DND-41 (cell line): Measurements from ENCODE around the gene PDF.

ENCODE experiments used
- ATAC-seq: fragments of 200-7000 bp; cut with Tn5 transposase; 3 replicates; pipeline ENCODE4 v1.9.1; 2021; ENCODE audit warnings: low read depth; ENCODE audit not compliant: insufficient read depth
- DNase-seq: peaks from one replicate; pipeline ENCODE4 v3.0.0-alpha.2; 2020
- H2AFZ ChIP-seq: 2 replicates; pipeline ENCODE4 v1.6.0; 2012; ENCODE audit warnings: low read depth, low read length
- H3K27ac ChIP-seq: 2 replicates; pipeline ENCODE4 v1.5.1; 2012; ENCODE audit warnings: low read length, inconsistent platforms
- H3K27me3 ChIP-seq: fragments of 200-600 bp; sonication (generic); 2 replicates; pipeline ENCODE4 v1.6.0; 2012; ENCODE audit warnings: low read length, mild to moderate bottlenecking, inconsistent platforms; ENCODE audit not compliant: insufficient read depth, poor library complexity
- H3K36me3 ChIP-seq: 2 replicates; pipeline ENCODE4 v1.5.1; 2012; ENCODE audit warnings: low read length, inconsistent platforms; ENCODE audit not compliant: insufficient read depth
- H3K4me1 ChIP-seq: 2 replicates; pipeline ENCODE4 v1.5.1; 2012; ENCODE audit warnings: mild to moderate bottlenecking, low read length; ENCODE audit not compliant: insufficient read depth
- H3K4me2 ChIP-seq: 2 replicates; pipeline ENCODE4 v1.6.0; 2012; ENCODE audit warnings: mild to moderate bottlenecking, moderate library complexity, low read length, inconsistent platforms; ENCODE audit not compliant: insufficient read depth
- H3K4me3 ChIP-seq, 2 experiments: fragments of 200-600 bp in 1 of 2; shearing (Covaris generic) in 1 of 2; 2 replicates each; pipeline ENCODE4 v1.5.1; 2012 to 2016; ENCODE audit warnings: inconsistent platforms in 2 of 2, low read length in 2 of 2, mild to moderate bottlenecking in 2 of 2, low read depth in 1 of 2, moderate library complexity in 1 of 2
- H3K79me2 ChIP-seq: 2 replicates; pipeline ENCODE4 v1.6.0; 2012; ENCODE audit warnings: low read length, inconsistent platforms; ENCODE audit not compliant: insufficient read depth
- H3K9ac ChIP-seq: 2 replicates; pipeline ENCODE4 v1.6.0; 2012; ENCODE audit warnings: low read depth, mild to moderate bottlenecking, inconsistent platforms, low read length, moderate library complexity
- H3K9me3 ChIP-seq: 2 replicates; pipeline ENCODE4 v1.5.1; 2012; ENCODE audit warnings: low read length, moderate library complexity, mild to moderate bottlenecking, inconsistent platforms; ENCODE audit not compliant: insufficient read depth, severe bottlenecking
- H4K20me1 ChIP-seq: 2 replicates; pipeline ENCODE4 v1.6.0; 2012; ENCODE audit warnings: low read length; ENCODE audit not compliant: insufficient read depth
- EZH2 ChIP-seq: IDR thresholded peaks from 3 replicates; pipeline ENCODE4 v1.6.1; 2012; ENCODE audit warnings: borderline replicate concordance, low read depth, mild to moderate bottlenecking, moderate library complexity, low read length, inconsistent platforms; ENCODE audit not compliant: severe bottlenecking
- TF ChIP-seq, protein P1 (sequence below): IDR thresholded peaks from 2 replicates; pipeline ENCODE4 v1.5.1; 2012; ENCODE audit warnings: borderline replicate concordance, low read length, moderate library complexity, mild to moderate bottlenecking; ENCODE audit not compliant: poor library complexity, severe bottlenecking; ENCODE audit errors: extremely low read depth

Gene PDF

DNA sequence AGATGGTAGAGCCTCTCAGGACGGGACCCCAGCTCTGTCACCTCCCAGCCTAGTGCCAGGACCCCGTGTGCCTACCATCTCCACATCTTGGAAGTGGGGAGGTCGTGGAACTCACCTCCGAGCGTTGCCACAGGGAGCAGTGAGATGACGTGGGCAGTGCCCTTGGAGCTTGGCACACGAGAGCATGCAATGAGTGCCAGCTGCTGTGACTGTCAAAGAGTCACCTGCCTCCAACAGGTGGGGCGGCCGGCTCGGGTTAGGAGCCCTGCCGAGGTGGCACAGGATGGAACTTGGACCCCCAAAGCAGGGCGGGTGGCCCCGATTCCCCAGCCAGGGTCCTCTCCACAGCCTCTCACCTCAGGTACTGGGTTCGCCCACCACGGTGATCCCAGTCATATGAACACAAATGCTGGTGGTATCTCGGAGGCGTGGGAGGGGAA, 13.8 kb downstream of the PDF start:
- Histone ChIP-seq H2AFZ (no peak overlapping the region), H4K20me1 (peaks cover 78% of the 10 kb centered on the region), H3K4me2 (no peak overlapping the region), H3K9me3 (no peaks in the 10 kb centered on the region), H3K27me3 (no peaks in the 10 kb centered on the region), H3K9ac (no peak overlapping the region), H3K27ac (no peak overlapping the region), H3K79me2 (peaks cover 80% of the 10 kb centered on the region), H3K4me1 (peaks cover 19% of the 10 kb centered on the region), H3K4me3 (no peak overlapping the region), H3K36me3 (peaks cover 82% of the 10 kb centered on the region)
- TF ChIP-seq EZH2: no peak
- TF ChIP-seq, protein P1, sequence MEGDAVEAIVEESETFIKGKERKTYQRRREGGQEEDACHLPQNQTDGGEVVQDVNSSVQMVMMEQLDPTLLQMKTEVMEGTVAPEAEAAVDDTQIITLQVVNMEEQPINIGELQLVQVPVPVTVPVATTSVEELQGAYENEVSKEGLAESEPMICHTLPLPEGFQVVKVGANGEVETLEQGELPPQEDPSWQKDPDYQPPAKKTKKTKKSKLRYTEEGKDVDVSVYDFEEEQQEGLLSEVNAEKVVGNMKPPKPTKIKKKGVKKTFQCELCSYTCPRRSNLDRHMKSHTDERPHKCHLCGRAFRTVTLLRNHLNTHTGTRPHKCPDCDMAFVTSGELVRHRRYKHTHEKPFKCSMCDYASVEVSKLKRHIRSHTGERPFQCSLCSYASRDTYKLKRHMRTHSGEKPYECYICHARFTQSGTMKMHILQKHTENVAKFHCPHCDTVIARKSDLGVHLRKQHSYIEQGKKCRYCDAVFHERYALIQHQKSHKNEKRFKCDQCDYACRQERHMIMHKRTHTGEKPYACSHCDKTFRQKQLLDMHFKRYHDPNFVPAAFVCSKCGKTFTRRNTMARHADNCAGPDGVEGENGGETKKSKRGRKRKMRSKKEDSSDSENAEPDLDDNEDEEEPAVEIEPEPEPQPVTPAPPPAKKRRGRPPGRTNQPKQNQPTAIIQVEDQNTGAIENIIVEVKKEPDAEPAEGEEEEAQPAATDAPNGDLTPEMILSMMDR: no peak
- DNase-seq (no peak), ATAC-seq (no peak)

DNA sequence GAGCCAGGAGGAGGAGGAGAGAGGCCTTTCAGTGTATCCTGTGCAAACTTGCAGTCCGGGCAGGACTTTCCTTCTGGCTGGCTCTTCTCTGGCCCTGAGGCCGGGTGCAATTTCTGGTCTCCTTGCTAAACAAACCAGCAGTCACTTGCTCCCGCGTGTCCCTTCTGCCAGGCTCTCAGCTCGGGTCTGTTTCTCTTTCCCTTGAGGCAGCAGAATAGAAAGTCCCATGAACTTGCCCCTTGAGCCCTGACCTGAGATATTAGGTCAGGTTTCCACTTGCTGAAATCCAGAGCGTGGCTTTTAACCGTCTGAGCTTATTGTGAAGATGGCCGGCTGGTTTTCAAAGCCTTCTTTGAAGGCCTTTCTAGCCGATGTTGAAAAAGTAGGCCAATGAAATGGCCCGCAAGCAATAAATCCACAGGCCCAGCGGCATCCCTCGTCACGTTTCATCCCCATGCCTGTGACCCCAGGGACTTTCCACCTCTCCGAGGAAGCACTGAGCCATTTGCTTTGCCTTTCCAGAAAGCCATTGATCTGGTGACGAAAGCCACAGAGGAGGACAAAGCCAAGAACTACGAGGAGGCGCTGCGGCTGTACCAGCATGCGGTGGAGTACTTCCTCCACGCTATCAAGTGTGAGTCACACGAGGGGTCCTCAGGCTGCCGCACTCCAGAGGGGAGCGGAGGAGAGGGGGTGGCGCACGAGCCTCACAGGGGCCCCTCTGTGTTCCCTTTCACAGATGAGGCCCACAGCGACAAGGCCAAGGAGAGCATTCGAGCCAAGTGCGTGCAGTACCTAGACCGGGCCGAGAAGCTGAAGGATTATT, 14.7 kb downstream of the PDF start:
- Histone ChIP-seq H3K4me1 (peaks cover 21% of the 10 kb centered on the region), H3K4me2 (no peak overlapping the region), H2AFZ (no peak overlapping the region), H3K4me3 (no peak overlapping the region), H3K9me3 (no peaks in the 10 kb centered on the region), H3K79me2 (peaks cover 78% of the 10 kb centered on the region), H3K27me3 (no peaks in the 10 kb centered on the region), H3K9ac (no peak overlapping the region), H3K27ac (no peak overlapping the region), H4K20me1 (peaks cover 70% of the 10 kb centered on the region), H3K36me3 (peaks cover 72% of the 10 kb centered on the region)
- DNase-seq (no peak), ATAC-seq (no peak)
- TF ChIP-seq, protein P1: no peak
- no peak for TF ChIP-seq EZH2

DNA sequence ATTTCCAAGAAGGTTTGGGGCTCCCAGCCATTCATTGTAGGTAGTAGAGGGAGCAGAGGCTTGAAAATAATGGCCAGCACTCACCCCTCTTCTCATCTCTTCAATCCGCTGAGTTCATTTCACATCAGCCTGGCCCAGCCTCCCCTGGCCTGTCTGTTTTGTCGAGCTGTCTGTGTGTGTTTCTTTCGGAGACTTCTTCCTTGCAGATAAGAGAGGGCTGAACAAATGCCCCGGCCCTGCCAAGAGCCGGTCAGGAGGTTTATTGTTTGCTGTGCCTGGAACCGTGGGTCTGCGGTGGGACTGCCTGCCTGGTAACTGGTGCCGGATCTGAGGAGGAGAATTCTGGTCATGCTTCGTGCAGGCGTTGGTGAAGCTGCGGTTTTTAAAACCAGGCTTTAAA, 15.9 kb downstream of the PDF start:
- H2AFZ ChIP-seq: no peak overlapping the region
- no peaks in the 10 kb centered on the region for H3K9me3 ChIP-seq
- peaks cover 26% of the 10 kb centered on the region for H3K4me1 ChIP-seq
- peaks cover 61% of the 10 kb centered on the region for H3K36me3 ChIP-seq
- no peaks in the 10 kb centered on the region for H3K27me3 ChIP-seq
- H3K4me2 ChIP-seq: no peak overlapping the region
- TF ChIP-seq, protein P1: no peak
- no peak for TF ChIP-seq EZH2
- H3K79me2 ChIP-seq: peaks cover 72% of the 10 kb centered on the region
- H4K20me1 ChIP-seq: peaks cover 58% of the 10 kb centered on the region
- ATAC-seq (no peak), DNase-seq (no peak)
- no peak overlapping the region for H3K9ac ChIP-seq
- H3K4me3 ChIP-seq: no peak overlapping the region
- no peak overlapping the region for H3K27ac ChIP-seq
